Inferior parietal cortex (tissue), 1 donor: ENCODE data around the gene TOM1L1.
"Not testable (repeated sequence)": the region's sequence is repeated elsewhere in the genome, so short reads cannot be mapped to it uniquely, and the experiment has no call there.

ENCODE experiments used
- DNase-seq: peaks from one replicate; pipeline ENCODE4 v3.0.0-alpha.2; 2016; ENCODE audit errors: extremely low spot score

Gene TOM1L1, protein sequence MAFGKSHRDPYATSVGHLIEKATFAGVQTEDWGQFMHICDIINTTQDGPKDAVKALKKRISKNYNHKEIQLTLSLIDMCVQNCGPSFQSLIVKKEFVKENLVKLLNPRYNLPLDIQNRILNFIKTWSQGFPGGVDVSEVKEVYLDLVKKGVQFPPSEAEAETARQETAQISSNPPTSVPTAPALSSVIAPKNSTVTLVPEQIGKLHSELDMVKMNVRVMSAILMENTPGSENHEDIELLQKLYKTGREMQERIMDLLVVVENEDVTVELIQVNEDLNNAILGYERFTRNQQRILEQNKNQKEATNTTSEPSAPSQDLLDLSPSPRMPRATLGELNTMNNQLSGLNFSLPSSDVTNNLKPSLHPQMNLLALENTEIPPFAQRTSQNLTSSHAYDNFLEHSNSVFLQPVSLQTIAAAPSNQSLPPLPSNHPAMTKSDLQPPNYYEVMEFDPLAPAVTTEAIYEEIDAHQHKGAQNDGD

DNA sequence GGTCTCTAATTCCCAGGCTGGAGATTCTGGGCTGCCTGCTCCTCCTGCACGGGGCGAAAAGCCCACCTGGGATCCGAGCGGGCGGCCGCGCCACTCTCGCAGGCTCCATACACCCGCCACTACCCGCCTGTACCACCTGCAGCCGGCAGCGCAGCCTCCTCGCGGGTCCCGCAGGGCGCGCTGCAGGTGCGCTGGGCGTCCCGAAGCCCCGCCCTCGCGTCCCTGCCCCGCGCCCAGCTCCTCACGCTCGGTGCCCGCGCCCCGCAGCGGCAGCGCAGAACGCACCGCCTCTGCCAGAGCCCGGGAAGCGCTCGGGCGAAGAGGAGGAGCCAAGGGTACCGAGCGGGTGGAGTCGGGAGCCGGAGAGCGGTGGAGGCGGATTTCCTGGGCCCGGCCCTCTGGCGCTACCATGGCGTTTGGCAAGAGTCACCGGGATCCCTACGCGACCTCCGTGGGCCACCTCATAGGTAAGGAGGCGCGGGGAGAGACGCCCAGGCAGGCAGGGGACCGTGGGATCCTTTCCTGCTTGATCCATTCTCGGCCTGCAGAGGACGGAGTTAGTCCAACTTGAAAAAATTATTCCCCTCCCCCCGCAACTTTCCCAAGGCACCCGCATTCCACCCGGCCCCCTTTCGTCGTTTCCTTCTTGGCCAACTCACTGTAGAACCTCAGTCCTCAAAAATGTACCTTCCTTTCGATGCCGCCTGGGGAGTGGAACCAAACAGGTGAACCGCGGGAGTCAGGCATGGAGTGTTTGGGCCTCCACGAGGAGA lies at the start of gene TOM1L1:
TOM1L1 (plus strand) TSS at position 396 of the 773 bp plus-strand sequence; CDS start at position 410, 14 bp downstream.
- DNase-seq, result peak; percentile 47

DNA sequence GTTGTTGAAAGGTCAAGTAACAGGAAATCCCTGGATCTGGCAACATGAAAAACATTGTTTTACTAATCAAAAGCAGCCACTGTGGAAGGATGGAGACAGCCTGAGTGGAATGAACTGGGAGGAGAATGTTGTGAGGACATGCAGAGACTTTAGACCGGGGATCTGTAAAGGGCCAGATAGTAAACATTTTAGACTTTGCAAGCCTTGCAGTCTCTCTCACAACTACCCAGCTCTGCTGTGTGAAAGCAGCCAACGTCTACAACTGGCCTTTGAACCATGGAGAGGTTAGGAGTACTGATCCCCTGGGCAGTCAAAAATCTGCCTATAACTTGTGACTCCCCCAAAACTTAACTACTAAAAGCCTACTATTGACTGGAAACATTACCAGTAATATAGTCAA lies 41.5 kb upstream of the TOM1L1 start:
- no peak for DNase-seq

DNA sequence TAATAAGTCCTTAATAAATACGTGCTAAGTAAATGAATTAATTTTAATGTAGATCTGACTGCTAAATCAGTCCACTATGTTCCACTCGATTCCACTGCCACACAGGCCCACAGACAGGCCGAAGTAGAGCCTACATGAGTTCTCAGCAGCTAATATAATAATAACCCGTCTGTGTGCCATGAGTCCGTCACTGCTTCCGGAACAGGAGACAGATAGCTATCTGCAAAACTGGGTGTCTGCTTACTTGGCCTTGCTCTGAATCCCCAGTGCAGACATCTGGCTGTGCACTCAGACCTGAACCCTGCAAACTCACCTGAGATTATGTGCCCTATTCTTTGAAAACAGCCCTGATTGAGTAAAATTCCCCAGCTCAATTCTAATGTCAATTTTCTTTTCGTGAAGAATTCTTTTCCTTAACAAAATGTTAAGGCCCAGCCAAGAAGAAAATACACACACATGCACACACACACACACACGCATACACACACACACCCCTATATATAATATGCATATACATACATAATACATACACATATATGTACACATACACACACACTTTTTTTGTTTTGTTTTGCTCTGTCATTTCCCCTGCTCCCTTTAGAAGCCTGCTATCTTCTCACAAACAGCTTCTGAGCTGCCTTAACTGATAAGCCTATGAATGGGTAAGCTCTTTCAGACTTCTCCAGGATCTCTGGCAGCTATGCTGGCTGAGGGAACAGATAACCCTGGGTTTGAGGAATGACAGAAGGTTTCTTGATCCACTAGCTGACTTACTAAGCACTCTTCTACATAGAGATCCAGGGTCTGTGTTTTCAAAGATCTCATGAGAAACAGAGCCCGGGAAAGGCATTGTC lies 39.8 kb upstream of the TOM1L1 start:
- peak; percentile 32 for DNase-seq

DNA sequence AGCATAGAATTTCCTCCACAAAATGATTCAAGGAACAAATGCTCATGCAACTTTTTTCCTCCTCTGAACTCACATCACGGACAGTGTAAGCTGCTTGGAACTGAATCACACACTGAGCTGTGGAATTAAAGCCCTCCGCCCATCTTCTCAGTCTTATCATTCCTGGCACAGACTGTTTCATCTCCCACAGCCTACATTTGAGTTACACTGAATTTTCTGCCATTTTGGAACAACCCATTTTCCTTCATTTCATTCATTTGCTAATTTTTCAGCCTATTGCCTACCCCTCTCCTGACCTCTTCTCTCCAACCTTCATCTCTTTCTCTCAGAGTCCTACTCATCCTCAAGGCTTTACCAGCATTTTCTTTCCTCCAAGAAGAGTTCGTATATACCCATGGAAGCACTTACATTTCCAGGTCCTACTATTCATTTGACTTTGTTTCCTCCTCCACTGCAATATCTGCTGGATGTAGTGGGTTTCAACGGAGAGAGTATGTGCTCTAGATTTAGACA lies 39.1 kb upstream of the TOM1L1 start:
- no peak for DNase-seq

DNA sequence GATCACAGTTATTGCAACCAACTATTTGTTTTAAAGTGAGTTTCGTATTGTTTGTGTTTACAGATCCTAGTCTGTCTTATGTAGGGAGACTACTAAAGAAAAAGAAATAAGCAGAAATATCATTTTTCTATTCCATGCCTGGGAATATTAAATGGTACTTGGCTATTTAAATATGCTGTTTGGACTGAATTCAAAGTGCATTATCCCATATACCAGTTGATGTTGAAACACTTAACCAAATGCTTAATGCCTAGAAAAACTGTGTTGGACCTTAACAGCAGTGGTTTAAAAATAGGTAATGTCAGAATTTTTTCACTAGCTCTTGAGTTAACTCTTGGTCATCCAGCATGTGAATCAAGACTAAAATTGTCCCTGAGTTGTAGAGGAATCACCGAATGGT lies 37.5 kb upstream of the TOM1L1 start:
- DNase-seq, result no peak

DNA sequence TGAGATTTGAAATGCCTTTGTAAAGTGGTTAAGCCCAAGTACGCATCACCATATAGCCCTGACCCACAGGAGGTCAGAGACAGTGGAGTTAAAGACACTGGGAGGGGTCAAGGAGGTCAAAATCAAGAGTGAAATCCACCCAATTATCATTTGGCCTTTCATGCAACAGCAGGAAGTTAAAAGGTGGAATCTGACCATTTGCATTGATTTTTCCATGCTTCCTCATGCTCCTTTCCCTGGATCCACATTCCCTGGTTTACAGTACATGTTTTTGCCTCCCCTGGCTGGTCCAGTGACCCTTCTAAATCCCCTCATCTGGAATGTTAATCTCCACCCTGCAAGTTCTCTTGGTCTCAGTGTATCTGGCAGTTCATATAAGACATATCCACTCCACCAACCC lies 36.6 kb upstream of the TOM1L1 start:
- DNase-seq, result no peak

DNA sequence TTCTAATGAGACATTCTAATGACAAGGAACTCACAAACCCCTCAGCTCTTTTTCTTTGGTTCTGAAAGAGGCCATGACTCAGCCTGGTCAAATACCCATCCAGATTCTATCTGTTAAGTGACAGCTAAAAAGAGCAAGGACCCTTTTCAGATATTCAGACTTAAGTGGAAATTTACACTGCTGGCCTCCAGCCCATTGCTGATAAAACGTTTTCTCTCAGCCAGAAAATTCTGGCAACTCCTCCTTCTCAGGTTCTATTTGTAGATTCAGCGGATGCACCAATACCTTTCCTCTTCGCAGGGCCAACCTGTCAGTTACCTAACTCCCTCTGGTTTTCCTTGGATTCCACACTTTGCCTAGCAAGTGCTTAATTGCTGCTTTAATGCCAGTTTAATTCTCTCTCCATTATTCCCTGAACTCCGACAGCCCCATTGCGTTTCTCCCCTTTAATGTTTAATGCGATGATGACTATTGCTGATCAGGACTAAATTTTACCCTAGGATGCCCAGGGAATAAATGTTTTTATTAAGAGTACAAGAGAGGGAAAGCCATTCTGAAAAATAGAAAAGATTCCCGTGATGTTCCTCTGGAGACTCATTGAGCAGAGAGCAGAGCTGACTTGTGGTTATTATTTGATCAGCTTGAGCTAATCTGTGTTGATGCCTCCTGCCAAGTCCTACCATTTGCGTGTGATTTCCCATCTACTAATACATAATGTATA lies 35.9 kb upstream of the TOM1L1 start:
- DNase-seq, result no peak

DNA sequence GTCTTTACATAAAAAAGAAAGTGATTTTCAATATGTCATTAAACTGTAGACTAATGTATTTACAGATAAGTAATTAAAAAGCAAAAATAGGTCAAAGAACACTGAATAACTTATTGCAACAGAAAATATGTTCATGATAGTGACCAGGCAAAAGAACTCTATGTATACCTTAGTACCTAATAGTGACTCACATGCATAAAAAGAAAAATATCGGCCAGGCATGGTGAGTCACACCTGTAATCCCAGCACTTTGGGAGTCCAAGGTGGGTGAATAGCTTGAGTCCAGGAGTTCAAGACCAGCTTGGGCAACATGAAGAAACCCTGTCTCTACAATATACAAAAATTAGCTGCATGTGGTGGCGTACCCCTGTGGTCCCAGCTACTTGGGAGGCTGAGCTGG lies 33.0 kb upstream of the TOM1L1 start:
- no peak for DNase-seq

DNA sequence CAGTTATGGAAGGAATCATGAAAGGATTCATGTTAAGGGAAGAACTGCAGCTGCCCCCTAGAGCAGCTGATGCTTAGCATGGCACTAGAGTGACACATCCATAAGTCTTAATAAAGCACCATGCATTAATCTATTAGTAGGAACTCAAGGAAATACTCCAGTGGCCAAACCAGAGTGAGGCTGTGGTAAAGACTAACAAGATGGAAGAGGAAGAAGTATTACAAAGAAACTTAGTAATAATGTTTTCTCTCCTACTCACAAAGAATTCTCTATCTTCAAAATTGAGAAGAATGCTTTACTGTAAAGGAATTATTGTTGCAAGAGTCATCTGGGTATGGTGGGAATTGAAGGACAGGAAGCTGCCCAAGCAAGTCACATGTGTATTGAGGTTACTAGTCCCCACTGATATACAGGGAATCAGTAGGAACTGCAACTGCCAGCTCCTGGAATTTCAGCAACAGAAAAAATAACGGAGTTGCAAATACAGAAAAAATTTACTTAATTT lies 29.9 kb upstream of the TOM1L1 start:
- no peak for DNase-seq

DNA sequence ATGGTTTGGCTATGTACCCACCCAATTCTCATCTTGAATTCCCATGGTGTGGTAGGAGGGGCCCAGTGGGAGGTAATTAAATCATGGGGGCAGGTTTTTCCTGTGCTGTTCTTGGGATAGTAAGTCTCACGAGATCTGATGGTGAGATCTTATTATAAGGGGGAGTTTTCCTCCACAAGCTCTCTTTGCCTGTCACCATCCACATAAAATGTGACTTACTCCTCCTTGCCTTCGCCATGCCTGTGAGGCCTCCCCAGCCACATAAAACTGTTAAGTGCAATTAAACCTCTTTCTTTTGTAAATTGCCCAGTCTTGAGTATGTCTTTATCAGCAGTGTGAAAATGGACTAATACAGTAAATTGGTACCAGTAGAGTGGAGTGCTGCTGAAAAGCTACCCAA lies 24.7 kb upstream of the TOM1L1 start:
- DNase-seq, result not testable (repeated sequence)

DNA sequence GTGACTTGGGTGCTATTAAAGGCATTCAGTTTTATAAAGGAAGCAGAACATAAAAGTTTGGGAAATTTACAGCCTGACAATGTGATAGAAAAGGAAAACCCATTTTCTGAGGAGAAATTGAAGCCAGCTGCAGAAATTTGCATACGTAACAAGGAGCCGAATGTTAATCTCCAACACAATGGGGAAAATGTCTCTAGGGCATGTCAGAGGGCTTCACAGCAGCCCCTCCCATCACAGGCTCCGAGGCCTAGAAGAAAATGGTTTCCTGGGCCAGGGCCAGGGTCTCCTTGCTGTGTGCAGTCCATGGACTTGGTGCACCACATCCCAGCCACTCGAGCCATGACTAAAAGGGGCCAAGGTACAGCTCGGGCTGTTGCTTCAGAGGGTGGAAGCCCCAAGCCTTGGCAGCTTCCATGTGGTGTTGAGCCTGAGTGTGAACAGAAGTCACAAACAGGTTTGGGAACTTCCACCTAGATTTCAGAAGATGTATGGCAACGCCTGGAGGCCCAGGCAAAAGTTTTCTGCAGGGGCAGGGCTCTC lies 23.9 kb upstream of the TOM1L1 start:
- DNase-seq, result no peak

DNA sequence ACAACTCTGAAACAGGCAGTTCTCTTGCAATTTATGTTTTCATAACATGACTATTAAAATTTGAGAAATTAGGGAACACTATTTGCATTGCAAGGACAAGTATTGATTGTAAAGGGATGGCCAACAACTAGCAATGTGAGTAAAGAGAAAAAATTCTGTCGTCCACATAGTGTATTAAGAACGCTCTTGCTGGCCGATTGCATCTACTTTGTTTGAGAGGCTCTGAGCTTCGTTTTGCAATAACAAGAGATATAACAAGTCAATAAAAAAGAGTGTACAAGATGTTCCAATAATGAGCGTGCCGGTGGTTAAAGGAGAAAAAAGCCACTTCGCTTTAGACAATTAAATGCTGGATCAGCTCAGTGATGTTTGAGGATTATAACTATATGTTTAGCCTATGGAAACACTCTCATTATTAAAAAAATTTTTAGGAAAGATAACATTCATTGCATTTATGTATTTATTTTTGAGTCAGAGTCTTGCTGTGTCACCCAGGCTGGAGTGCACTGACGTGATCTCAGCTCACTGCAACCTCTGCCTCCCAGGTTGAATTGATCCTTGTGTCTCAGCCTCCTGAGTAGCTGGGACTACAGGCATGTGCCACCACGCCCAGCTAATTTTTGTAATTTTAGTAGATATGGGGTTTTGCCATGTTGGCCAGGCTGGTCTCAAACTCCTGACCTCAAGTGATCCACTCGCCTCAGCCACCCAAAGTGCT lies 19.2 kb upstream of the TOM1L1 start:
- no peak for DNase-seq

DNA sequence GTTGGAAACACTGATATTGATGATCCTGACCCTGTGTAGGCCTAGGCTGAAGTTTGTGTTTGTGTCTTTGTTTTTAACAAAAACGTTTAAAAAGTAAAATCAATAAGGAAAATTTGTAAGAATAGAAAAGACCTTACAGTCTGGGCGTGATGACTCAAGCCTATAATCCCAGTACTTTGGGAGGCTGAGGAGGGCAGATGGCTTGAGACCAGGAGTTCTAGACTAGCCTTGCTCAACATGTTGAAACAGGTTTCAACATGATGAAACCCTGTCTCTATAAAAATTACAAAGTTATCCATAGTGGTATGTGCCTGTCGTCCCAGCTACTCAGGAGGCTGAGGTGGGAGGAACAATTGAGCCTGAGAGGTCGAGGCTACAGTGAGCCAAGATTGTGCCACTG lies 18.3 kb upstream of the TOM1L1 start:
- DNase-seq, result no peak

DNA sequence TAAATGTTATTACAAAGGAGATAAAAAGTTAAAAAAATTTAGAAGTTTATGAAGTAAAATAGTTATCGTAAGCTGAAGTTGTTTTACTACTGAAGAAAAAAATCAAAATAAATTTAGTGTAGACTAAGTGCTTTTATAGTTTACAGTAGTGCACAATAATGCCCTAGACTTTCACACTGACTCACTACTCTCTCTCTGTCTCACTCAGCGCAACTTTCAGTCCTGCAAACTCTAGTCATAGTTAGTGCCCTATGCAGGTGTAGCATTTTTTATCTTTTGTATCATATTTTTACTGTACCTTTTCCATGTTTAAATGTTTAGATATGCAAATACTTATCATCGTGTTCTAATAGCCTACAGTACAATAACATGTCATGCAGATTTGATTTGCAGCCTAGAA lies 17.7 kb upstream of the TOM1L1 start:
- DNase-seq, result no peak

DNA sequence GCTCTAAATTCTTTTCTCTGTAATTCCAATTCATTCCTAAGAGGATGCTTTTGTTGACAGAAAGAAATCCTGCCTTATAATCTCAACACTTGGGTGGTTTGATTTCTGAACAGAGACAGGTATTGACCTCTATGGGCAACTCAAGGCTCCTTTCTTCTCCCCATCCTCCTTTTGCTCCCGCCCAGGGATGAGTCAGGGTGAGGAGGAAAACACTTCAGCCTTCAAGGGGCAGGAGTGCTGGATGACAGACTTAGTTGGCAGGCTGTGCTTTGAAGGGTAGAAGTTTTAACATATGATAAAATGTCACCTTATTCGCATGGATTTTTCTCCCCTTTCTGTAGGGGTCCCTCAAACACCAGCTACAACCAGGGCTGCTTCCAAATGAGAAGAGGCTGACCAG lies 16.7 kb upstream of the TOM1L1 start:
- DNase-seq, result no peak

DNA sequence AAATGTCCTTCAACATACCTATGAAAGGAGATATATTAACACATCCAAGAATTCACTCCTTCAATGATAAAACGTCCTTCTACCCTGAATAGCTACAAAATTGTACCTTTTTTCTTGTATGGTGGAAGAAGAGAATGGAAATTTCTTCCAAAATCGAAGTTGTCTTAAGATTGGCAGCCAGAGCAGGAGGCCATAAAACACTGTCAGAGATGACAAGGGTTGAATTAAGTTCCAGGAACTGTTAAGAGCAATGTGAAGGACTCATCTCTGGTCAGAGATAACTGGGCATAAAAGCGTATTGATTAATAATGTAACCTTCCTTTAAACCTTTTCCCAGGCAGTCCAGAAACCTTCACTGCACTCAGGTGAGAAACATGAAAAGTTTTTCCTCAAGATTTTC lies 12.9 kb upstream of the TOM1L1 start:
- DNase-seq, result no peak

DNA sequence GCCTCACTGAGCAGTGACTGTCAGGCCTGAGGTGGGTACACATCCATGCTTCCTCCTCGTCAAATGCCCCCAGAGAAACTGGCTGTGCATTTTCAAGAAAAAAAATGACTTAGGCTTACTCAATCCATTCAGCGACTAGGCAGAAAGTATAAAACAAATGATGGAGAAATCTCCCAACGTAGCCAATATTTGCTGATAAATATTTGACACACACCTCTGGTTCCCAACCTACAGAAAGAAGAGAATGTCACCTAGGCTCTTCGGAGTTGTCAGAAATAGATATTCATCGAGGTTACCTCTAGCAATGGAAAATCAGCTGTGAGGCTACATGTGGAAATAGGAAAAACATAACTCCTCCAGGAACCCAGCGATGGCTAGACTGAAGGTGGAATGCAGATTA lies 12.4 kb upstream of the TOM1L1 start:
- DNase-seq, result no peak

DNA sequence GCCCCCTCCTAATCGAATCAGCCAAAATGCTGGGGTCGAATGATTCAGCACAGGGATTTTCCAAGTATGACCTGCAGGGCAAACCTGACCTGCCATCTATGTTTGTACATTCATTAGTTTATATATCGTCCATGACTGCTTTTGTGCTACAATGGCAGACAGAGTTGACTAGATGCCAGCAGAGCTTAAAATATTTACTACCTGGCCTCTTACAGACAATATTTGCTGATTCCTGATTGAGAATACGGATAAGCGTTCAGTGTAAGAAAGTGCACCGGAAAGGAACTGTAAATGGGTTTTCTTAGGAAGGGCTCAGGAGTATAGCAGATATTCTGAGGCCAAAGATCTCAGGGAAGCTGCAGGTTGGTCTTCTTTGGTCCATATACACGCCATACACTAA lies 11.7 kb upstream of the TOM1L1 start:
- no peak for DNase-seq

DNA sequence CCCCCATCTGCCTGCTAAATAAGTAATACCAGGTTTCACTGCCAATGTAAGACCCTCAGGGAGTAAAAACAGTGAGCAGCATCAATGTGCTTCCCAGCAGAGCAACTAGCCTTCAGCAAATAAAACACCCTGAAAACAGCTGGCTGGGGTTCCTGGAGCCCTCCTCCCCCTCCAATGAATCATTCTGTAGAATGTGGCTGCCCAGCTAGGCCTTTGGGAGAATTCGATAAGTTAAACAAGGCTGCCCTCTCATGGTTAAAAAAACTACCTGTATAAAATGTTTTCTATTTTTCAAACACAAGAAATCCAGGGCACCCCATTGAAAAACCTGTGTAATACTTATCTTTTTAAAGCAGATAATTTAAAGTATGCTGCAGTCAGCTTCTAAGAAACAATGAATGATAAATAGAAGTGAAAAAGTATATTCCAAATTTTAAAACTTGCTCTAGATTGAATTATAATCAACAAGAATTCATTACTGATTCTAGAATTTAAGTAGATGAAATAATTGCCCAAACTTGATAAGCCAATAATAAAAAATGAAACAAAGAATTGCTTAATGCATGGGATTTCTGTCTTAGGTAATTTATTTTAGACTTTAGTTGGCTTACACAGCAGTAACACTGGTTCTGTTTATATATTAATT lies 9.4 kb upstream of the TOM1L1 start:
- peak; percentile 72 for DNase-seq

DNA sequence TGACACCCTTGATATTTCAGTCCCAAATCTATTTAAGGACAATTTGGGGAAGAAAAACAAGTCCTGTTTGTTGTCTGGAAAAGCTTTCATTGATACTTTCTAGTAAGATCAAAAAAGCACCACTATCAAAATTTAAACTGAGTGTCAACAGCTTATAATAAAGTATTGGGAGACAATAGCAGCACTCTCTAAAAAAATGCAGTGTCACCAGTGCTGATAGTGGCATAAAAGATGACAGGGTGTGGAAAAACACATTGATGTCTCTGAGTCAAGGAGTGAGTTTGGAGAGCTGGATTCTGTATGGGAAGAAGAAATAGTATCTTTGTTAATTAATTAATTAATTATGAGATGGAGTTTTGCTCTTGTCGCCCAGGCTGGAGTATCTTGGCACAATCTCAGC lies 8.3 kb upstream of the TOM1L1 start:
- no peak for DNase-seq
